ENCODE data around the gene EHMT1.
A peak's percentile ranks its signal among the peaks of the same experiment; 100 is the strongest.
"Not testable (repeated sequence)": the region's sequence is repeated elsewhere in the genome, so short reads cannot be mapped to it uniquely, and the experiment has no call there.

The EHMT1 gene

DNA sequence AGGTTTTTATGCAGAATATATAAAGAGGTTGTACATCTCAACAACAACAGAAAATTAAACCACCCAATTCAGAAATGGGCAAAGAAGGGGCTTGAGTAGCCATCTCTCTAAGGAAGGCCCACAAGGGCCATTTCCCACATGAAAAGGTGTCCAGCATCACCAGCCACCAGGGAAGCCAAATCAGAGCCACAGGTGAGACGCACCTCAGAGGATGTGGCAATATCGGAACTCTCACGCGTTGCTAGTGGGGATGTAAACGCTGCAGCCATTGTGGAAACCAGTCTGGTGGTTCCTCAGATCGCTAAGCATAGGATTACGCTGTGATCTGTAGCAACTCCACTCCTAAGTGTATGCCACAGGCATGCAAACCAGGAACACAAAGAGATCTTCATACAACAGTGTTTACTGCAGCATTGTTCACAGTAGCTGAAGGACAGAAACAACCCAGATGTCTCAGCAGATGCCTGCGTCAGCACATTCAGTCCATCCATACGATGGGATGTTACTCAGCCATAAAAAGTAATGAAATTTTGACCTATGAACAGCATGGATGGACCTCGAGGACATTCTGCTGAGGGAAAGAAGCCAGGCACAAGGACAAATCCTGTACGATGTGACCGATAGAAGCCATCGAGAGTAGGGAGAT lies 174.5 kb downstream of the EHMT1 start:
- no peak for DNase-seq

- DNase-seq, result no peak
Observed at GRCh38 chr9:137795156-137795666, 176.4 kb downstream of the EHMT1 start.

GRCh38 chr9:137797206-137798120 lies 178.7 kb downstream of the EHMT1 start:
- DNase-seq, result no peak

GRCh38 chr9:137798142-137798541 lies 179.3 kb downstream of the EHMT1 start:
- DNase-seq, result no peak

GRCh38 chr9:137798901-137799629 lies 180.3 kb downstream of the EHMT1 start:
- DNase-seq, result peak; percentile 78

- DNase-seq, result no peak
Observed at GRCh38 chr9:137799630-137799983, 180.8 kb downstream of the EHMT1 start.

DNA sequence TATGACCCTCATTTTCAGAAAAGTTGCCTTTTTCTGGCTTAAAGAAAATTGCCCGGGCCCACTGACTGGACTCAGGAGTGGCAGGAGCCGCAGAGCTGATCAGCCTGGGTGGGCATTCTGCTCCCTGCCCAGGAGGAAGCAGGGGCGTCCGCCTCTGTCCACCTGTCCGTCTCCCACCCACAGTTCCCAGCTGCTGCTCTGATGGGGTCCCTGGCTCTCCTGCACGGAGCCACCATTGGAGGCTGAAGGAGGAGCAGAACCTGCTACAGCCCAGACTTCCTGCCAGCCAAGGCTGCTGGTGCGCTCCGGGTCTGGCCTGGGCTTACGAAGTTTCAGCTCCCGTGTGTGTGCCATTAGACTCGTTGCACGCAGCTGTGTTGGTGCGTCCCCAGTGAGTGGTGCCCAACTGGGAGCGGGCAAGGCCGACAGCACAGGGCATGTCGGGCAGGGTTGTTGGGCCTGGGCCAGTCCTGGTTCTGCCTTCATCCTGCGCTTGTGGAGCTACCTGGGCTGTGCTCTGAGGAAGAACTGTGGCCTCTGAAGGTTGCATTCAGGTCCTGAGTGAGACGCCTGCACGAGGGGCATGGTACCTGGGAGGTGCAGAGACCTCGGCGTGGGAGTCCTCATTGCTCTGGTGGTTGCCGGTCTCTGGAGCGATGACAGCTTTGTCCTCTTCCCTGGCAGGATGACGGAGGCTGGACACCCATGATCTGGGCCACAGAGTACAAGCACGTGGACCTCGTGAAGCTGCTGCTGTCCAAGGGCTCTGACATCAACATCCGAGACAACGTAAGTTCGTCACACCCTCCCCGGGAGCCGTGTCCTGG lies 181.6 kb downstream of the EHMT1 start:
- DNase-seq, result no peak

GRCh38 chr9:137801023-137801319 lies 182.2 kb downstream of the EHMT1 start:
- no peak for DNase-seq

GRCh38 chr9:137802021-137802420 lies 183.2 kb downstream of the EHMT1 start:
- no peak for DNase-seq

GRCh38 chr9:137802521-137803243 lies 183.9 kb downstream of the EHMT1 start:
- DNase-seq, result no peak

DNA sequence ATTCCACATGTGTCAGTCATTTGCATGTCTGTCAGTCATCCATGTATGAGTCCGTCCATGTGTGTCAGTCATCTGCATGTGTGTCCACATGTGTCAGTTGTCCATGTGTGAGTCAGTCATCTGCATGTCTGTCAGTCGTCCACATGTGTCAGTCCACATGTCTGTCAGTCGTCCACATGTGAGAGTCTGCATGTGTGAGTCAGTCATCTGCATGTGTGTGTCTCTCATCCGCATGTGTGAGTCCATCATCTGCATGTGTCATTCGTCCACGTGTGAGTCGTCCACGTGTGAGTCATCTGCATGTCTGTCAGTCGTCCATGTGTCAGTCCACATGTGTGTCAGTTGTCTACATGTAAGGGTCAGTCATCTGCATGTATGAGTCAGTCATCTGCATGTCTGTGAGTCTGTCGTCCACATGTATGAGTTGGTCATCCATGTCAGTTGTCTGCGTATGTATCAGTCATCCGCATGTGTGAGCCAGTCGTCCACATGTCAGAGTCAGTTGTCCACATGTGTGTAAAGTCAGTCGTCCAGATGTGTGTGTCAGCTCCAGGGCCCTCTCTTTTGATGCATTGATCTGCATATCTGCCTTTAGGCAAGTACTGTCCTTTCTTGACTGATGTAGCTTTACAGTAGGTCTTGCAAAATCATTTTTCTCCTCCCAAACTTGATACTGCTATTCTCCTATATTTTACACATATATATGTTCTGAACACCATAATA lies 186.3 kb downstream of the EHMT1 start:
- no peak for DNase-seq

- no peak for DNase-seq
Observed at GRCh38 chr9:137807721-137808703, 189.2 kb downstream of the EHMT1 start.

GRCh38 chr9:137809040-137809576 lies 190.3 kb downstream of the EHMT1 start:
- DNase-seq, result no peak

DNA sequence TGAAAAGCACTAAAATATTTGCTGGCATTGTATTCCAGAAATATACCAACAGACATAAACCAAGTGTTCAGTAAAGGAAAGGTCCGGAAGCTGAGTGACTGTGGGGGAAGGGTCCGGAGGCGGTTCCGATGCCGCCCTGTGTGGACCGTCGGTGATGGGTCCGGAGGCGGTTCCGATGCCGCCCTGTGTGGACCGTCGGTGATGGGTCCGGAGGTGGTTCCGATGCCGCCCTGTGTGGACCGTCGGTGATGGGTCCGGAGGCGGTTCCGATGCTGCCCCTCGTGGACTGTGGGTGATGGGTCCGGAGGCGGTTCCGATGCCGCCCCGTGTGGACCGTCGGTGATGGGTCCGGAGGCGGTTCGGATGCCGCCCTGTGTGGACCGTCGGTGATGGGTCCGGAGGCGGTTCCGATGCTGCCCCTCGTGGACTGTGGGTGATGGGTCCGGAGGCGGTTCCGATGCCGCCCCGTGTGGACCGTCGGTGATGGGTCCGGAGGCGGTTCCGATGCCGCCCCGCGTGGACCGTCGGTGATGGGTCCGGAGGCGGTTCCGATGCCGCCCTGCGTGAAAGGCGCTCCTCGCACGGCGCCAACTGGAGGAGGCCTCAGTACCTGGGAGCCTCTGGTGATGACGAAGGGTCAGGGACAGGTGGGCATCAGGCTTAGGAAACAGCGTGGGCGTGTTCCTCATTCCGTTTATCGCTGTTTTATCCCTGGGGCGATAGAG lies 191.1 kb downstream of the EHMT1 start:
- not testable (repeated sequence) for DNase-seq

- no peak for DNase-seq
Observed at GRCh38 chr9:137811283-137811870, 192.6 kb downstream of the EHMT1 start.

DNA sequence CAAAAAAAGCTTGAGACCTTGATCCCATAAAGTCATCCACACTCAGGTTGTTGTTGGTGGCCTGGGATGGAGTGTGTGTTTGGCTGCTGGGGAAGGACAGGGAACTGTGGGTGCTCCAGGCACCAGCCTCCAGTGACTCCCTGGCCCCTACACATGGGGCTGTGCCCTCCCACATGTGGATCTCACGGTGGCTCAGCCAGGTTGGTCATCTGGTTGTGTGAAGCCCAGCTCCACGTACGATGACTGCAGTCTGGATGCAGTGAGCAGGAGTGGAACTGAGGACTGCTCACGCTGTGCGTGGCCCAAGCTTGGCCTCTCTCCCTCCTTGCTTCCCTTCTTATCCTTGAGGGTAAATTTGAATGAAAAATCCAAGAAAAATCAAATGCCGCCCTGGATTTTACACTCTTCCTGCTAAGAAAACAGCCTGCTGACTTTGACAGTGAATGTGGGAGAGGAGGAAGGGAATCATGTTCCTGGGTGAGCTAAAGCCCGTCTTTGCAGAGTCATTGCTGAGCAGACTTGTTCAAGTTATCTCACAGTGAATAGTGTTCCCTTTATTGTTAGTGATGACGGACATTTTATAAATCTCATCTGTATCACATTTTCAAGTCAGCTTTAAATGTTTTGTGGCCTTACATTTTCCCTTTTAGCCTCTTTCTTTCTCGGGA lies 193.7 kb downstream of the EHMT1 start:
- no peak for DNase-seq

- DNase-seq, result peak; percentile 47
Observed at GRCh38 chr9:137813167-137813566, 194.4 kb downstream of the EHMT1 start.

Measured in NCI-H69 (cell line).